OCI-LY1 (cell line): Measurements from ENCODE around the gene SLIT3.

Experiments
- EZH2 ChIP-seq: fragments of 200-600 bp; sonication (generic), shearing (Covaris generic); IDR thresholded peaks from 2 replicates; pipeline ENCODE4 v1.8.0; 2017; ENCODE audit warnings: borderline replicate concordance, mixed run types, mild to moderate bottlenecking, antibody characterized with exemption, low read length, moderate library complexity, mixed read lengths
- TF ChIP-seq, protein P1 (sequence below): fragments of 200-600 bp; sonication (generic), shearing (Covaris generic); IDR thresholded peaks from 2 replicates; pipeline ENCODE4 v1.5.1; 2017; ENCODE audit warnings: mild to moderate bottlenecking, antibody characterized with exemption, low read length, moderate library complexity, mixed read lengths

- TF ChIP-seq, protein P1, sequence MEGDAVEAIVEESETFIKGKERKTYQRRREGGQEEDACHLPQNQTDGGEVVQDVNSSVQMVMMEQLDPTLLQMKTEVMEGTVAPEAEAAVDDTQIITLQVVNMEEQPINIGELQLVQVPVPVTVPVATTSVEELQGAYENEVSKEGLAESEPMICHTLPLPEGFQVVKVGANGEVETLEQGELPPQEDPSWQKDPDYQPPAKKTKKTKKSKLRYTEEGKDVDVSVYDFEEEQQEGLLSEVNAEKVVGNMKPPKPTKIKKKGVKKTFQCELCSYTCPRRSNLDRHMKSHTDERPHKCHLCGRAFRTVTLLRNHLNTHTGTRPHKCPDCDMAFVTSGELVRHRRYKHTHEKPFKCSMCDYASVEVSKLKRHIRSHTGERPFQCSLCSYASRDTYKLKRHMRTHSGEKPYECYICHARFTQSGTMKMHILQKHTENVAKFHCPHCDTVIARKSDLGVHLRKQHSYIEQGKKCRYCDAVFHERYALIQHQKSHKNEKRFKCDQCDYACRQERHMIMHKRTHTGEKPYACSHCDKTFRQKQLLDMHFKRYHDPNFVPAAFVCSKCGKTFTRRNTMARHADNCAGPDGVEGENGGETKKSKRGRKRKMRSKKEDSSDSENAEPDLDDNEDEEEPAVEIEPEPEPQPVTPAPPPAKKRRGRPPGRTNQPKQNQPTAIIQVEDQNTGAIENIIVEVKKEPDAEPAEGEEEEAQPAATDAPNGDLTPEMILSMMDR, result no peak
- TF ChIP-seq EZH2, result no peak
Observed at GRCh38 chr5:168875832-168876231, 425.1 kb downstream of the SLIT3 start.
